IPS-15b (cell line): ENCODE results near the gene CDH23.

Experiments used
- H3K27me3 ChIP-seq: one replicate; pipeline ENCODE4 v1.6.1; 2013; ENCODE audit warnings: low read length; ENCODE audit not compliant: control insufficient read depth, insufficient read depth
- H3K36me3 ChIP-seq: one replicate; pipeline ENCODE4 v1.6.1; 2013; ENCODE audit warnings: low read length; ENCODE audit not compliant: control insufficient read depth, insufficient read depth
- H3K4me1 ChIP-seq: one replicate; pipeline ENCODE4 v1.6.1; 2013; ENCODE audit warnings: mild to moderate bottlenecking, low read length; ENCODE audit not compliant: control insufficient read depth, insufficient read depth
- H3K4me3 ChIP-seq: one replicate; pipeline ENCODE4 v1.5.1; 2013; ENCODE audit warnings: low read depth, low read length
- H3K9ac ChIP-seq: one replicate; pipeline ENCODE4 v1.6.1; 2013; ENCODE audit warnings: low read depth, mild to moderate bottlenecking, low read length
- H3K9me3 ChIP-seq: one replicate; pipeline ENCODE4 v1.6.1; 2013; ENCODE audit warnings: mild to moderate bottlenecking, low read length; ENCODE audit not compliant: control insufficient read depth, insufficient read depth

The CDH23 gene

GRCh38 chr10:71370031-71370430, 26.7 kb upstream of the CDH23 start:
- Histone ChIP-seq H3K4me3 (no peak overlapping the region), H3K36me3 (no peaks in the 10 kb centered on the region), H3K9ac (no peak overlapping the region), H3K9me3 (no peaks in the 10 kb centered on the region), H3K4me1 (no peaks in the 10 kb centered on the region), H3K27me3 (peaks cover 3% of the 10 kb centered on the region)

GRCh38 chr10:71371750-71372166, 25.0 kb upstream of the CDH23 start:
- no peak overlapping the region for H3K4me3 ChIP-seq
- H3K36me3 ChIP-seq = no peaks in the 10 kb centered on the region
- H3K9ac ChIP-seq = no peak overlapping the region
- no peaks in the 10 kb centered on the region for H3K4me1 ChIP-seq
- H3K27me3 ChIP-seq = peaks cover 4% of the 10 kb centered on the region
- H3K9me3 ChIP-seq = no peaks in the 10 kb centered on the region

GRCh38 chr10:71372882-71373495, 23.7 kb upstream of the CDH23 start:
- no peak overlapping the region for H3K4me3 ChIP-seq
- H3K27me3 ChIP-seq = peaks cover 4% of the 10 kb centered on the region
- H3K4me1 ChIP-seq = no peaks in the 10 kb centered on the region
- no peak overlapping the region for H3K9ac ChIP-seq
- no peaks in the 10 kb centered on the region for H3K36me3 ChIP-seq
- H3K9me3 ChIP-seq = no peaks in the 10 kb centered on the region

- H3K9ac ChIP-seq = no peak overlapping the region
- H3K36me3 ChIP-seq = no peaks in the 10 kb centered on the region
- peaks cover 4% of the 10 kb centered on the region for H3K27me3 ChIP-seq
These were observed 22.1 kb upstream of the CDH23 start for GRCh38 chr10:71374481-71375233.

GRCh38 chr10:71375952-71376351, 20.8 kb upstream of the CDH23 start:
- Histone ChIP-seq H3K9ac (no peak overlapping the region), H3K27me3 (peaks cover 4% of the 10 kb centered on the region), H3K4me3 (no peak overlapping the region), H3K9me3 (no peaks in the 10 kb centered on the region), H3K4me1 (no peaks in the 10 kb centered on the region), H3K36me3 (no peaks in the 10 kb centered on the region)

More at GRCh38 chr10:71374481-71375233, 22.1 kb upstream of the CDH23 start:
- Histone ChIP-seq H3K4me1 (no peaks in the 10 kb centered on the region), H3K4me3 (no peak overlapping the region), H3K9me3 (no peaks in the 10 kb centered on the region)

GRCh38 chr10:71378336-71379117, 18.2 kb upstream of the CDH23 start:
- Histone ChIP-seq H3K9ac (no peak overlapping the region), H3K9me3 (no peaks in the 10 kb centered on the region), H3K27me3 (peaks cover 4% of the 10 kb centered on the region), H3K36me3 (no peaks in the 10 kb centered on the region), H3K4me3 (no peak overlapping the region), H3K4me1 (no peaks in the 10 kb centered on the region)

- Histone ChIP-seq H3K36me3 (no peaks in the 10 kb centered on the region), H3K9ac (no peak overlapping the region)
These were observed 17.5 kb upstream of the CDH23 start for GRCh38 chr10:71379118-71379766.

GRCh38 chr10:71380841-71381240, 15.9 kb upstream of the CDH23 start:
- no peaks in the 10 kb centered on the region for H3K36me3 ChIP-seq
- no peak overlapping the region for H3K4me3 ChIP-seq
- no peaks in the 10 kb centered on the region for H3K4me1 ChIP-seq
- no peak overlapping the region for H3K9ac ChIP-seq
- no peaks in the 10 kb centered on the region for H3K27me3 ChIP-seq
- H3K9me3 ChIP-seq = no peaks in the 10 kb centered on the region

More at GRCh38 chr10:71379118-71379766, 17.5 kb upstream of the CDH23 start:
- Histone ChIP-seq H3K4me1 (no peaks in the 10 kb centered on the region), H3K27me3 (peaks cover 4% of the 10 kb centered on the region), H3K4me3 (no peak overlapping the region), H3K9me3 (no peaks in the 10 kb centered on the region)

- Histone ChIP-seq H3K9me3 (no peaks in the 10 kb centered on the region), H3K27me3 (no peaks in the 10 kb centered on the region), H3K4me3 (no peak overlapping the region), H3K9ac (no peak overlapping the region), H3K36me3 (no peaks in the 10 kb centered on the region), H3K4me1 (no peaks in the 10 kb centered on the region)
These were observed 15.1 kb upstream of the CDH23 start for GRCh38 chr10:71381611-71382010.

GRCh38 chr10:71382028-71382427, 14.7 kb upstream of the CDH23 start:
- H3K36me3 ChIP-seq = no peaks in the 10 kb centered on the region
- H3K27me3 ChIP-seq = no peaks in the 10 kb centered on the region
- H3K9ac ChIP-seq = no peak overlapping the region
- H3K4me3 ChIP-seq = no peak overlapping the region
- no peaks in the 10 kb centered on the region for H3K9me3 ChIP-seq
- no peaks in the 10 kb centered on the region for H3K4me1 ChIP-seq

- no peaks in the 10 kb centered on the region for H3K27me3 ChIP-seq
- no peaks in the 10 kb centered on the region for H3K9me3 ChIP-seq
- no peak overlapping the region for H3K4me3 ChIP-seq
- no peak overlapping the region for H3K9ac ChIP-seq
- no peaks in the 10 kb centered on the region for H3K4me1 ChIP-seq
- no peaks in the 10 kb centered on the region for H3K36me3 ChIP-seq
These were observed 14.0 kb upstream of the CDH23 start for GRCh38 chr10:71382757-71383156.
